Upper lobe of left lung (tissue), 6 donors: ENCODE data around the gene THOP1. TPM values are rescaled to one million over a fixed set of nuclear protein-coding genes. Genes with fewer than 3 reads are reported as not detected.

Source experiments
- ATAC-seq, 2 donors: fragments of 200-7000 bp; cut with Tn5 transposase; one replicate each; pipeline ENCODE4 v1.9.1; 2022; ENCODE audit warnings: mild to moderate bottlenecking in 2 of 2, moderate library complexity in 2 of 2; ENCODE audit not compliant: low FRiP score in 2 of 2
- DNase-seq, 2 donors: peaks; one replicate each; pipeline ENCODE4 v3.0.0-alpha.2; 2019 to 2020
- H3K27ac ChIP-seq, 4 donors: fragments of 200-600 bp; sonication (generic); one replicate each; pipeline ENCODE4 v1.5.1; 2016 to 2019
- H3K27me3 ChIP-seq, 4 donors: fragments of 200-600 bp; sonication (generic); one replicate each; pipeline ENCODE4 v1.5.1; 2017 to 2019
- H3K36me3 ChIP-seq, 4 donors: fragments of 200-600 bp; sonication (generic); one replicate each; pipeline ENCODE4 v1.5.1; 2016 to 2019
- H3K4me1 ChIP-seq, 4 donors: fragments of 200-600 bp; sonication (generic); one replicate each; pipeline ENCODE4 v1.5.1; 2018 to 2019
- H3K4me3 ChIP-seq, 4 donors: fragments of 200-600 bp; sonication (generic); one replicate each; pipeline ENCODE4 v1.5.1; 2017 to 2019; ENCODE audit warnings: mild to moderate bottlenecking in 2 of 4, moderate library complexity in 1 of 4
- H3K9me3 ChIP-seq, 4 donors: fragments of 200-600 bp; sonication (generic); one replicate each; pipeline ENCODE4 v1.5.1; 2018 to 2019
- EP300 ChIP-seq, 4 donors: sonication (generic); formaldehyde crosslinking; IDR thresholded peaks; one replicate each; pipeline ENCODE4 v1.5.1; 2017; ENCODE audit warnings: antibody characterized with exemption in 4 of 4, control low read depth in 2 of 4
- POLR2A ChIP-seq, 4 donors: fragments of 450-650 bp; IDR thresholded peaks; one replicate each; pipeline ENCODE4 v1.5.1; 2016 to 2017; ENCODE audit warnings: antibody characterized with exemption in 4 of 4, mild to moderate bottlenecking in 2 of 4
- POLR2AphosphoS5 ChIP-seq, 2 donors: sonication (generic); formaldehyde crosslinking; IDR thresholded peaks; one replicate each; pipeline ENCODE4 v1.5.1; 2017; ENCODE audit warnings: antibody characterized with exemption in 2 of 2
- WGBS, 2 donors: methylation state at CpG; one replicate each; pipeline ENCODE4 v1.1.5; 2017 to 2018; 5-methylcytosine and 5-hydroxymethylcytosine counted together
- total RNA-seq, 6 donors: library from RNA; depleted of rRNA in 4 of 6; stranded (reverse); fragments of >200 nt in 4 of 6; gene quantifications; one replicate each; pipeline versions ENCODE4 v1.1.0 to v1.2.1, GENCODE V29; 2016 to 2021
- TF ChIP-seq, protein P1 (sequence below), 6 experiments: fragments of 450-650 bp in 4 of 6; fragments of 200-600 bp in 2 of 6; sonication (generic) in 2 of 6; IDR thresholded peaks; one replicate each; pipeline ENCODE4 v1.5.1; 2016 to 2019; ENCODE audit warnings: antibody characterized with exemption in 6 of 6
- donor health status: DM: no; HTN: no; CAD: no; lungs with moderate emphysema.
- donor health status: DM: no; HTN: yes; CAD: no; lungs with severe emphysema.

THOP1 gene
- total RNA-seq, 6 donors from 2014 or later: 28.7 to 62.3 (median 43.1) TPM

DNA sequence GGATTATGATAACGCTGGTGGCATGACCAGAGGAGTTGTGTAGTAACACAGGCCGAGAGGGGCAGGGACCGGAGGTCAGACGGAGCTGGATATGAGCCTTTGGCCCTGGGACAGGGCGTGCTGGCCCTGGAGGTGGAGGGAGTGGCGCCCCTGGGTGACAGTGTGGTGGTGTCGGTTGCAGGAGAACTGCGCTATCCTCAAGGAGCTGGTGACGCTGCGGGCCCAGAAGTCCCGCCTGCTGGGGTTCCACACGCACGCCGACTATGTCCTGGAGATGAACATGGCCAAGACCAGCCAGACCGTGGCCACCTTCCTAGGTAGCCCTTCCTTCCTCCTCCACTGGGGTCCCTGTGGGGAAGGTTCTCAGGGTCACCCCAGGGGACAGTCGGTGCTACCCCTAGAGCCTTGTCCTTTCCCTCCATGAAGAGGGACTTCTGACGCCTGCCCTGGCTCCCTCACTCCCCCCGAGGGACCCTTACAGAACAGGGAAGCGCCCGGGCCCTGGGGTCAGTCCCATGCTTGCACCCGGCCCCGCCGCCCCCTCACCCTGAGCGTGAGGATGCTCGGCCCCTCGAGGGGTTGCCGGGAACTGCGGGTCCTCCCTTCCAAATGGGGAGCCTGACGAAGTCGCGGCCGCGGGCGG lies 21.6 kb downstream of the THOP1 start:
- DNase-seq: peak in 1 of 2 donors; percentile 61

DNA sequence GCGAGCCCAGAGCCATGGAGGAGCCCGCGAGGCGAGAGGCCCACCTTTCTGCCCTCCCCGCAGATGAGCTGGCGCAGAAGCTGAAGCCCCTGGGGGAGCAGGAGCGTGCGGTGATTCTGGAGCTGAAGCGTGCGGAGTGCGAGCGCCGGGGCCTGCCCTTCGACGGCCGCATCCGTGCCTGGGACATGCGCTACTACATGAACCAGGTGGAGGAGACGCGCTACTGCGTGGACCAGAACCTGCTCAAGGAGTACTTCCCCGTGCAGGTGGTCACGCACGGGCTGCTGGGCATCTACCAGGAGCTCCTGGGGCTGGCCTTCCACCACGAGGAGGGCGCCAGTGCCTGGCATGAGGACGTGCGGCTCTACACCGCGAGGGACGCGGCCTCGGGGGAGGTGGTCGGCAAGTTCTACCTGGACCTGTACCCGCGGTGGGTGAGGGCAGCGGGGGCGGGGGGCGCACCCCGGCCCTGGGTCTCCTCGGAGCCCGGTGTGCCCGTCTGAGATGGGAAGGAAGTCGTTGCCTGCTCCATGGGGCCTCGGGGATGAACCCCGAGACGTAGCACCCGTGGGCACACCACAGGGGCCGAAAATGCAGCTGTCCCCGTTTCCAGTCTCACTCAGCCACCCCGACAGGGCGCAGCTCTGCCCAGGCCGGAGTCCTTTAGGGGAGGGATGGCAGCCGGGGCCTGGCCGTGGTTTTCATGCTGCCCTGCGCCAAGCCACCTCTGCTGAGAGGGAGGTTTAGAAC lies 22.3 kb downstream of the THOP1 start:
- Histone ChIP-seq H3K27ac (no peak overlapping the region), H3K9me3 (no peaks in the 10 kb centered on the region), H3K27me3 (no peaks in the 10 kb centered on the region), H3K4me1 (no peaks in the 10 kb centered on the region), H3K36me3 (peaks cover 4 to 88% (median 58%) of the 10 kb centered on the region in 4 donors), H3K4me3 (no peak overlapping the region)
- WGBS, 2 donors: 94 to 99% methylated on average over 24 to 50 of the region's 56 CpGs
- DNase-seq (peak in 1 of 2 donors; percentile 85), ATAC-seq (no peak)
- TF ChIP-seq EP300 (IDR thresholded peaks at IDR 0.05): no peak
- TF ChIP-seq, protein P1, sequence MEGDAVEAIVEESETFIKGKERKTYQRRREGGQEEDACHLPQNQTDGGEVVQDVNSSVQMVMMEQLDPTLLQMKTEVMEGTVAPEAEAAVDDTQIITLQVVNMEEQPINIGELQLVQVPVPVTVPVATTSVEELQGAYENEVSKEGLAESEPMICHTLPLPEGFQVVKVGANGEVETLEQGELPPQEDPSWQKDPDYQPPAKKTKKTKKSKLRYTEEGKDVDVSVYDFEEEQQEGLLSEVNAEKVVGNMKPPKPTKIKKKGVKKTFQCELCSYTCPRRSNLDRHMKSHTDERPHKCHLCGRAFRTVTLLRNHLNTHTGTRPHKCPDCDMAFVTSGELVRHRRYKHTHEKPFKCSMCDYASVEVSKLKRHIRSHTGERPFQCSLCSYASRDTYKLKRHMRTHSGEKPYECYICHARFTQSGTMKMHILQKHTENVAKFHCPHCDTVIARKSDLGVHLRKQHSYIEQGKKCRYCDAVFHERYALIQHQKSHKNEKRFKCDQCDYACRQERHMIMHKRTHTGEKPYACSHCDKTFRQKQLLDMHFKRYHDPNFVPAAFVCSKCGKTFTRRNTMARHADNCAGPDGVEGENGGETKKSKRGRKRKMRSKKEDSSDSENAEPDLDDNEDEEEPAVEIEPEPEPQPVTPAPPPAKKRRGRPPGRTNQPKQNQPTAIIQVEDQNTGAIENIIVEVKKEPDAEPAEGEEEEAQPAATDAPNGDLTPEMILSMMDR (IDR thresholded peaks at IDR 0.05): no peak

More for the DNA sequence above, 21.6 kb downstream of the THOP1 start:
- 97 to 99% methylated on average over 15 to 25 of the region's 34 CpGs for WGBS, 2 donors
- H3K27me3 ChIP-seq: no peaks in the 10 kb centered on the region
- TF ChIP-seq EP300 (IDR thresholded peaks at IDR 0.05): no peak
- no peak for TF ChIP-seq POLR2A (IDR thresholded peaks at IDR 0.05)
- TF ChIP-seq POLR2AphosphoS5 (IDR thresholded peaks at IDR 0.05): no peak
- TF ChIP-seq, protein P1 (IDR thresholded peaks at IDR 0.05): no peak
- ATAC-seq: no peak
- H3K4me1 ChIP-seq: no peaks in the 10 kb centered on the region
- H3K27ac ChIP-seq: no peak overlapping the region
- peaks cover 4 to 84% (median 57%) of the 10 kb centered on the region in 4 donors for H3K36me3 ChIP-seq
- no peak overlapping the region for H3K4me3 ChIP-seq
- no peaks in the 10 kb centered on the region for H3K9me3 ChIP-seq

DNA sequence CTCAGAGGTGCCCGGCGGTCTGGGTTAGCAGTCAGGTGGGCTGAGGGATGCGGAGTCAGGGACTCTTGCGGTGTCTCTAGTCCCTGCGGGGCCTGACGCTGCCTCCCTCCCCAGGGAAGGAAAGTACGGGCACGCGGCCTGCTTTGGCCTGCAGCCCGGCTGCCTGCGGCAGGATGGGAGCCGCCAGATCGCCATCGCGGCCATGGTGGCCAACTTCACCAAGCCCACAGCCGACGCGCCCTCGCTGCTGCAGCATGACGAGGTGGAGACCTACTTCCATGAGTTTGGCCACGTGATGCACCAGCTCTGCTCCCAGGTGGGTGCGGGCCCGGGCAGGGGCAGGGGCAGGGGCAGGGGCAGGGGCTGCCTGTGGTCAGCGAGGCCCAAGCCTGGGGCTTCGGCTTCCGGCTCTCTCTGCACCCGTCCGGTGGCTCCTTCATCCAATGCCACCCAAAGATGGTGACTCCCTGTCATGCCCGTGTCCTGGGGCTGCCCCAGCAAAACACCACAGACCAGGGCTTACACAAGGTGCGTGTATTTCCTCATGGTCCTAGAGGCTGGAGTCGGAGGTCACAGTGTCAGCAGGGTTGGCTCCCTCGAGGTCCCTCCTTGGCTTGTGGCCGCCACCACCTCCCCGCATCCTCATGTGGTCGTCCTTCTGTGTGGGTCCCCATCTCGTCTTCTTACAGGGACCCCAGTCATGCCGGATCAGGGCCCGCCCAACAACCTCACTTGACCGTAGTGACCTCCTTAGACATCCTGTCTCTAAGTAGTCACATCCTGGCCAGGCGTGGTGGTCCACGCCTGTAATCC lies 23.0 kb downstream of the THOP1 start:
- ATAC-seq (no peak), DNase-seq (peak in 1 of 2 donors; percentile 83)
- Histone ChIP-seq H3K4me3 (no peak overlapping the region), H3K9me3 (no peaks in the 10 kb centered on the region), H3K27ac (no peak overlapping the region), H3K4me1 (no peaks in the 10 kb centered on the region), H3K36me3 (peaks cover 4 to 84% (median 59%) of the 10 kb centered on the region in 4 donors), H3K27me3 (no peaks in the 10 kb centered on the region)
- WGBS, 2 donors: 96 to 97% methylated on average over 8 to 35 of the region's 41 CpGs
- TF ChIP-seq, protein P1 (IDR thresholded peaks at IDR 0.05): no peak
- TF ChIP-seq EP300 (IDR thresholded peaks at IDR 0.05) (no peak), POLR2A (IDR thresholded peaks at IDR 0.05) (no peak), POLR2AphosphoS5 (IDR thresholded peaks at IDR 0.05) (no peak)

DNA sequence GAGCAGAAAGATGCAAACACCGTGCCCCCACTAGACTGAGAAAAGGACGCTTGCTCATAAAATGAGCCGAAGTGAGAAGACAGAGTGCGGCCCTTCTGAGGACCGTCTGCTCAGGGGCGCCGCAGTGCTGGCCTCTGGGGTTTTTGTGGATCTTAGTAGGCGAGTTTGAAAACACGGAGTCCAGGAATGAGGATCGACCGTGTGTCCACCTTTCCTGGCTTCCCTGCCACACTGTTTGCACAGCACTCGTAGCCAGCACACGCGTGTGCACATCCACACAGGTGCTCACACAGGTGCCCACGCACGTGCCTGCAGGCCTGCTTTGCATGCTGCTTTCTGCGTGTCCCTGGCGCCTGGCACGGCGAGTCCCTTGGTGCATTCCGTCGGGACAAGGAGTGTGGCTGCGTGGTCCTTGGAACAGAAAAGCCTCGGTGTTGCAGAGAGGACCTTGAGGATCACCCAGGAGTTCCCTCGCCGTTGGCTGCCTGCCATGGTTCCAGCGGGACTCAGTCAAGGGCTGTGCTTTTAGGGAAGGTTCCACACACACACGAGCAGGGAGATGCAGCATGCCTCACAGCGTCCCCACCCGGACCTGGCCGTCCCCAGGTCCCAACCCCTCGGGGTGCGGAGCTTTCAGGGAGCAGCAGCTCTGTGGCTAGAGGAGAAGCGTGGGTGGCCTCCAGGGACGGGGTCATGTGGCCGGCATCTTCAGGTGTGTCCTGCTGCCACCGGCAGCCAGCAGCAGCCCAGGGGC lies 24.3 kb downstream of the THOP1 start:
- Histone ChIP-seq H3K4me3 (no peak overlapping the region), H3K4me1 (no peaks in the 10 kb centered on the region), H3K27me3 (no peaks in the 10 kb centered on the region), H3K36me3 (peaks cover 4 to 88% (median 60%) of the 10 kb centered on the region in 4 donors), H3K27ac (no peak overlapping the region), H3K9me3 (no peaks in the 10 kb centered on the region)
- no peak for TF ChIP-seq EP300 (IDR thresholded peaks at IDR 0.05)
- TF ChIP-seq, protein P1 (IDR thresholded peaks at IDR 0.05): no peak
- no peak for TF ChIP-seq POLR2A (IDR thresholded peaks at IDR 0.05)
- TF ChIP-seq POLR2AphosphoS5 (IDR thresholded peaks at IDR 0.05): no peak
- ATAC-seq (no peak), DNase-seq (peak in 1 of 2 donors; percentile 61)
- 93% methylated on average over 31 to 36 of the region's 37 CpGs for WGBS, 2 donors
